Epidermal melanocyte (primary cell): ENCODE results near the gene ASPRV1.

Experiments used
- DNase-seq: peaks from one replicate; pipeline ENCODE4 v3.0.0; 2011; ENCODE audit warnings: low spot score; ENCODE audit not compliant: insufficient read length

ASPRV1 gene

GRCh38 chr2:69989009-69989408 lies 27.6 kb upstream of the ASPRV1 start:
- DNase-seq: no peak

GRCh38 chr2:69988086-69988635 lies 26.7 kb upstream of the ASPRV1 start:
- DNase-seq: no peak

- no peak for DNase-seq
These were observed 25.3 kb upstream of the ASPRV1 start for GRCh38 chr2:69986691-69987090.

GRCh38 chr2:69985688-69986087 lies 24.3 kb upstream of the ASPRV1 start:
- no peak for DNase-seq

GRCh38 chr2:69985216-69985615 lies 23.8 kb upstream of the ASPRV1 start:
- DNase-seq: no peak

- DNase-seq: no peak
These were observed 22.0 kb upstream of the ASPRV1 start for GRCh38 chr2:69983392-69983966.

- no peak for DNase-seq
These were observed 18.7 kb upstream of the ASPRV1 start for GRCh38 chr2:69979902-69980807.

- no peak for DNase-seq
These were observed 16.6 kb upstream of the ASPRV1 start for GRCh38 chr2:69977906-69978482.

GRCh38 chr2:69977186-69977585 lies 15.8 kb upstream of the ASPRV1 start:
- DNase-seq: no peak

GRCh38 chr2:69975853-69976462 lies 14.5 kb upstream of the ASPRV1 start:
- no peak for DNase-seq

- DNase-seq: no peak
These were observed 13.9 kb upstream of the ASPRV1 start for GRCh38 chr2:69975136-69975852.

- no peak for DNase-seq
These were observed 11.9 kb upstream of the ASPRV1 start for GRCh38 chr2:69973335-69973735.

- no peak for DNase-seq
These were observed 11.4 kb upstream of the ASPRV1 start for GRCh38 chr2:69972822-69973221.

GRCh38 chr2:69969991-69970390 lies 8.6 kb upstream of the ASPRV1 start:
- no peak for DNase-seq

- no peak for DNase-seq
These were observed 7.9 kb upstream of the ASPRV1 start for GRCh38 chr2:69969126-69969983.

- DNase-seq: no peak
These were observed 7.2 kb upstream of the ASPRV1 start for GRCh38 chr2:69968609-69969008.

- DNase-seq: no peak
These were observed 5.1 kb upstream of the ASPRV1 start for GRCh38 chr2:69966496-69966895.

- DNase-seq: no peak
These were observed 4.5 kb upstream of the ASPRV1 start for GRCh38 chr2:69965756-69966445.

- DNase-seq: no peak
These were observed 3.0 kb upstream of the ASPRV1 start for GRCh38 chr2:69964353-69964841.
